NT2/D1 (cell line): ENCODE data around the gene NRXN3.

Source experiments
- DNase-seq: peaks from one replicate; pipeline ENCODE4 v3.0.0-alpha.2; 2011; ENCODE audit warnings: low read depth, low spot score
- H3K27me3 ChIP-seq: 2 replicates; pipeline ENCODE4 v1.6.0; 2011; ENCODE audit warnings: mild to moderate bottlenecking; ENCODE audit not compliant: insufficient read length, insufficient read depth
- H3K36me3 ChIP-seq: 2 replicates; pipeline ENCODE4 v1.6.1; 2011; ENCODE audit warnings: mild to moderate bottlenecking, low read length, mixed read lengths; ENCODE audit not compliant: insufficient read depth, insufficient read length
- H3K4me1 ChIP-seq: 2 replicates; pipeline ENCODE4 v1.5.1; 2011; ENCODE audit not compliant: insufficient read depth, insufficient read length
- H3K4me3 ChIP-seq: 2 replicates; pipeline ENCODE4 v1.5.1; 2011; ENCODE audit warnings: low read depth; ENCODE audit not compliant: insufficient read length
- H3K9ac ChIP-seq: 2 replicates; pipeline ENCODE4 v1.6.0; 2011; ENCODE audit warnings: low read depth; ENCODE audit not compliant: insufficient read length
- H3K9me3 ChIP-seq: 2 replicates; pipeline ENCODE4 v1.5.1; 2011; ENCODE audit warnings: mild to moderate bottlenecking, low read length; ENCODE audit not compliant: insufficient read depth
- SUZ12 ChIP-seq: IDR thresholded peaks from 2 replicates; pipeline ENCODE4 v1.6.1; 2011; ENCODE audit not compliant: insufficient read length, insufficient read depth; ENCODE audit errors: extremely low read depth
- YY1 ChIP-seq: IDR thresholded peaks from 2 replicates; pipeline ENCODE4 v1.6.1; 2011; ENCODE audit not compliant: insufficient read length, insufficient read depth
- ZNF274 ChIP-seq: IDR thresholded peaks from 2 replicates; pipeline ENCODE4 v1.6.1; 2011; ENCODE audit warnings: mild to moderate bottlenecking, low read depth, low read length

The NRXN3 gene

DNA sequence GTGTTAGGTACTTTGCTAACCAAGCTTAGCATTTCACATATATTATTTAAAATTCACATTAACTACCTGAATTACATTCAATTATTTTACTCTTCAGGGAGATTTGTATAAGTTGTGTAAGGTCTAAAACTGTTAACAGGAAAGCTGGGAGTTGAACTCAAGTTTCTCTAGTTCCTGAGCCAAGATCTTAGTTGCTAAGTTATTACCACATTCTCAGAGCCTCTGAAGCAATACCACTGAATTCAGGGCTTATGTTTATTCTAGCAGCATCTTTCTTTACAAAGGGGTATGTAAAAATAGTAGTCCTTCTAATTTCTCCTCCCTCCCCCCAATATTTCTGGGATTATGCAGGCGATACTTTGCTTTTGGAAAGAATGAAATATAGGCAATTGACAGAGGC is 1254.3 kb downstream of the NRXN3 start:
- Histone ChIP-seq H3K4me1 (no peaks in the 10 kb centered on the region), H3K36me3 (no peaks in the 10 kb centered on the region), H3K4me3 (no peak overlapping the region), H3K27me3 (no peaks in the 10 kb centered on the region), H3K9ac (no peak overlapping the region), H3K9me3 (no peaks in the 10 kb centered on the region)
- no peak for DNase-seq
- no peak for TF ChIP-seq YY1
- TF ChIP-seq ZNF274 = no peak
- no peak for TF ChIP-seq SUZ12

DNA sequence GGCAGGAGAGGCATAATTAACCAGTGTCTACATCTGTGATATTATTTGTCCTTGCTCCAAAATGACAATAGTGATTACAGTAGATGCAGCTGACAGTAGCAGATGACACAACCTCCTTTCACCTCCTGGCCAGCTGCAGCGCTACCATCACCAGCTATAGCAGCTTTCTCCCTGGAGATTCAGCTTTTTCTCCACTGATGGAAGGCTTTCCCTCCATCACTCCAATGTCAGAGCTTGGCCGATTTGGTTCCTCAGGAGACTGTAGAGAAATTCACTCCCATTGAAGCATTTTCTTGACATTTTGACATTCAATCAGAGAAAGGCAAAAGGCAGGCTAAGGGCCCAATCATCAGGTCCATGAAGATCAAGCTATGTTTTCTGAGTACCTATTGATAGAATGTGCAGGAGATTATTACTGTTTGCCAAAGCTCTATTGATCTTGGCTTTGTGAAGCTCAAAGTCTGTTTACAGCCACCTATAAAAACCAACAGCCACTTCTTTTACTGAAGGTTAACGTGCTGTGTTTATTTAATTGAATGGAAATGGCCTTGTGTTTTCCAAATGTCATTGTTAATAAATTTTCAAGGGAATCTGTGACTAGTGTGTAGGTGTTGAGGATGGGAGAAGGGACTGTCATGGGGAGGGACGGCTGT is 1256.1 kb downstream of the NRXN3 start:
- H3K27me3 ChIP-seq = no peaks in the 10 kb centered on the region
- DNase-seq = no peak
- no peak for TF ChIP-seq YY1
- no peak for TF ChIP-seq ZNF274
- no peak for TF ChIP-seq SUZ12
- no peaks in the 10 kb centered on the region for H3K9me3 ChIP-seq
- H3K4me3 ChIP-seq = no peak overlapping the region
- H3K4me1 ChIP-seq = no peaks in the 10 kb centered on the region
- H3K9ac ChIP-seq = no peak overlapping the region
- no peaks in the 10 kb centered on the region for H3K36me3 ChIP-seq

DNA sequence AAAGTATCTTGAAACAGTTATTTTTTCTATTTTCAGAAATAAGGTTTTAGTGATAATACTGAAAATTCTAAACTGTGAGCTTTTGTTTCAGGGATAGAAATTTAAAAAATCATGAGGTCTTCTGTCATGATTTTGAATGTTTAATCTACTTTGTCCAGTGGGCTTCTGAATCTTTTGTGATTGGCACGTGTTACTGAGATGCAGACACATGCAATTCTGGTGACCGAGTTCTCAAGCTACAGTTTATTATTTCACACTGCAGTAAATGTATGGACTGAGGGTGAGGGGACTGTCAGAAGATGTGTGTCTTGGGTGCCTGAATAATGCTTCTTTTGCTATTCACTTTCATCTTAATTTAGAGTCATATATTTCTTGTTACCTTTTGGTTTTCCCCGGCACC is 1262.5 kb downstream of the NRXN3 start:
- DNase-seq = no peak
- no peak for TF ChIP-seq ZNF274
- TF ChIP-seq SUZ12 = no peak
- no peak for TF ChIP-seq YY1
- Histone ChIP-seq H3K4me3 (no peak overlapping the region), H3K9me3 (no peaks in the 10 kb centered on the region), H3K36me3 (no peaks in the 10 kb centered on the region), H3K4me1 (no peaks in the 10 kb centered on the region), H3K27me3 (no peaks in the 10 kb centered on the region), H3K9ac (no peak overlapping the region)

DNA sequence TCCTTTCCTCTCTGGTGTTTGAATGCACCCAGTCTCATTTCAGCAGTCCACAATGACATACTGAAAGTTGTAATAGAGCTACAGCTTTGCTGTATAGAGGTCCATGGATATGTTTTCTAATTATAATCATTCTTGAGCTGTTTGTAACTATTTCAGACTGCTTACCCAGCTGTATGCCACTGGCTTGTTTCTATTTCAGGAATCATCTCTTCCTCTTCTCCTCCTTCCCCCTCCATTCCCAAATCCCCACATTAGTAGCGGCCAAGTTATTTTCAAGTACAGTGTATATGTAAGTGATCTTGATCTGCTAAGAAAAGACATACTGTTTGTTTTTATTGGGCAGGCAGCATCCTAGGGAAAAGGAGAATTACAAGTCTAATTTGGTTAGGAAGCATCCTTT is 1266.2 kb downstream of the NRXN3 start:
- Histone ChIP-seq H3K9me3 (no peaks in the 10 kb centered on the region), H3K4me1 (no peaks in the 10 kb centered on the region), H3K9ac (no peak overlapping the region), H3K36me3 (no peaks in the 10 kb centered on the region), H3K4me3 (no peak overlapping the region), H3K27me3 (no peaks in the 10 kb centered on the region)
- no peak for DNase-seq
- no peak for TF ChIP-seq ZNF274
- TF ChIP-seq SUZ12 = no peak
- no peak for TF ChIP-seq YY1

DNA sequence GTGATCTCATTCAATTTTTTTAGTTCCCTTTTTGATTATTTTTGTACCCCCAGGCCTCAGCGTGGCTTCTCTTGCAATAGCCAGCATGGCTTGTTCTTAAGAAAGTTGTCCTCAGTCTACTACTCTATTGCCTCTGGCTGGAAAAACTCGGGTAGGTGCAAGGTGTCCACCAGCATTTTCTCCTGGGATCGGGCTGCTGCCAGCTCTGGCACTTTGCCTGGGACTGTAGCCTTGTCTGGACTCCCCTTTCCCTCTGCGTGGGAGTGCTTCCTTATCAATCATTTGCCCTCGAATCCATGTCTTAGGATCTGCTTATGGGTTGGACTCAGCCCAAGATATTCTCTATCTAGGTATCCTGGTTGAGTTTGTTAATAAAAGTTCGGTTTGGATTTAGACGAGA is 1267.8 kb downstream of the NRXN3 start:
- H3K4me1 ChIP-seq = no peaks in the 10 kb centered on the region
- no peak for TF ChIP-seq YY1
- TF ChIP-seq SUZ12 = no peak
- no peak for TF ChIP-seq ZNF274
- no peaks in the 10 kb centered on the region for H3K9me3 ChIP-seq
- no peak overlapping the region for H3K9ac ChIP-seq
- H3K27me3 ChIP-seq = no peaks in the 10 kb centered on the region
- H3K4me3 ChIP-seq = no peak overlapping the region
- no peak for DNase-seq
- H3K36me3 ChIP-seq = no peaks in the 10 kb centered on the region

DNA sequence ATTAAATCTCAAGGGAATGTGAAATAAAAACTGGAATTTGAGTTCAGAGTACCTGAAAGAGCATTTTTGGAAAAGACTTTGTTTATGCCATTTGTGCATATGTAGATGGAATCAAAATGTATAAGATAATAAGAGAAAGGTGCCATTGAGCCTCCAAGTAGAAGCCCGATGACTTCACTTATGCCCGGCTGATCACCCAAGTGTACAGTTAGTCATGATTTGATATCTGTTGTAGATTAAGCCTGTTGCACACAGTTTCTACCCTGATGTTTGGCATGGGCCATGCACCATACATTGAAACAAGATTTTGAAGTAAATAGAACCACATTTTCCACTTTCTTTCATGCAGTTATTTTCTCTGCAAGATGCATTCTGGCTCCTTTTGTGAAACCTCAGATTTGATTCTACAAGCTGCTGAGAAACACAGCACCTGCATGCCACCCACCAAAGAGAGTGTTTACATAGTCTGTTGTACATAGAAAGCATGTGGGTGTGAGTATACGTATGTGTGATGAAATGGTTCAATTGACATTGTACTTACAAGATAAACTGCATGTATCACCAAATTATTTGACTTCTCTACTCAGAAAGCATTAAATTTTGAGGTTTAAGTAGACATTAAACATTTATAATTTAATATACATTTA is 1268.6 kb downstream of the NRXN3 start:
- Histone ChIP-seq H3K9me3 (no peaks in the 10 kb centered on the region), H3K27me3 (no peaks in the 10 kb centered on the region), H3K9ac (no peak overlapping the region), H3K4me3 (no peak overlapping the region), H3K36me3 (no peaks in the 10 kb centered on the region), H3K4me1 (no peaks in the 10 kb centered on the region)
- TF ChIP-seq ZNF274 (no peak), YY1 (no peak), SUZ12 (no peak)
- DNase-seq = no peak

DNA sequence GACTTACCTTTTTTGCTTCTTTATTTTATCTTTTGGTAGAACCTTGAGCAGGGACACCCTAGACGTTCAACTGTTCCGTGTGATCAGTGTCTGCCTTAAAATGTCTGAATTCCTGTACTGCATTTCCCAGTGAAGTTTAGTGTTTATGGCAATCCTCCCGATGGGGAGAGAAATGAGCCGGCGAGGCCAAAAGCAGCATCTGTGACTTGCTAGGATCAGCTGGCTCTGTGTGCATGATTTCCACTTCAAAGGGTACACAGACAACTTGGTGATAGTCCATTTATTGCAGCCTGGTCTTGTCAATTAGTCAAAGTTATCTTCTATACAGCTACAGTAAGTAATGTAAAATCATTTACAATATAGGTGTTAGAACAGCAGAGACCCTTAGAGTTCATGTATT is 1272.6 kb downstream of the NRXN3 start:
- no peaks in the 10 kb centered on the region for H3K4me1 ChIP-seq
- DNase-seq = no peak
- no peak overlapping the region for H3K9ac ChIP-seq
- no peak overlapping the region for H3K4me3 ChIP-seq
- H3K27me3 ChIP-seq = no peaks in the 10 kb centered on the region
- H3K9me3 ChIP-seq = no peaks in the 10 kb centered on the region
- no peaks in the 10 kb centered on the region for H3K36me3 ChIP-seq
- TF ChIP-seq YY1 (no peak), SUZ12 (no peak)
